MM.1S (cell line): ENCODE measurements around the gene LTB.

Source experiments
- CTCF ChIP-seq: fragments of 300-600 bp; sonication (generic); IDR thresholded peaks from 2 replicates; pipeline ENCODE4 v1.5.1; 2016; ENCODE audit warnings: antibody characterized with exemption, low read length, mixed read lengths
- EZH2 ChIP-seq: fragments of 300-600 bp; sonication (generic); optimal IDR thresholded peaks from 2 replicates; pipeline ENCODE3; 2017; ENCODE audit warnings: low read depth, mild to moderate bottlenecking, antibody characterized with exemption, low read length, mixed read lengths
- EZH2phosphoT487 ChIP-seq: fragments of 300-600 bp; sonication (generic); IDR thresholded peaks from 2 replicates; pipeline ENCODE4 v1.6.1; 2018; ENCODE audit warnings: antibody characterized with exemption, low read length

GRCh38 chr6:31574106-31575061 is 7.8 kb downstream of the LTB start:
- no peak for TF ChIP-seq CTCF
- no peak for TF ChIP-seq EZH2
- TF ChIP-seq EZH2phosphoT487: no peak
